SK-N-SH (cell line): Measurements from ENCODE around the gene LTB4R2. TPM values are rescaled to one million over a fixed set of nuclear protein-coding genes. Genes with fewer than 3 reads are reported as not detected.

Experiments
- CTCF ChIA-PET: fragments of 300-600, 350-600 bp; formaldehyde crosslinking; extraction: SDS; loops from one replicate; lab custom pipeline; 2021; lab: Yijun Ruan, JAX
- POLR2A ChIA-PET: fragments of 350-600 bp; sonication (Branson Sonifier 250); formaldehyde crosslinking; extraction: SDS; loops from one replicate; lab custom pipeline; 2020; ENCODE audit warnings: antibody characterized with exemption, inconsistent platforms; lab: Yijun Ruan, JAX
- DNase-seq: peaks from one replicate; pipeline ENCODE4 v3.0.0; 2012
- H2AFZ ChIP-seq: fragments of 200-600 bp; sonication (generic); 2 replicates; pipeline ENCODE4 v1.8.1; 2016; ENCODE audit warnings: antibody characterized with exemption, mild to moderate bottlenecking, low read depth
- H3F3A ChIP-seq: fragments of 200-600 bp; sonication (generic); replicated peaks from 2 replicates; pipeline ENCODE3; 2016; ENCODE audit warnings: antibody characterized with exemption, mild to moderate bottlenecking; ENCODE audit not compliant: insufficient read depth
- H3K27ac ChIP-seq, 2 experiments: fragments of 200-500 bp in 1 of 2; fragments of 200-600 bp in 1 of 2; sonication (Bioruptor generic) in 1 of 2; sonication (generic), shearing (Covaris generic) in 1 of 2; 2 replicates each; pipeline versions ENCODE4 v1.5.1 to v1.6.1; 2014 to 2016; ENCODE audit warnings: low read depth in 2 of 2, inconsistent platforms in 1 of 2, low read length in 1 of 2, mild to moderate bottlenecking in 1 of 2, mixed read lengths in 1 of 2
- H3K27me3 ChIP-seq: fragments of 200-600 bp; sonication (generic), shearing (Covaris generic); 2 replicates; pipeline ENCODE4 v1.6.1; 2016; ENCODE audit warnings: mixed run types; ENCODE audit not compliant: insufficient read depth
- H3K36me3 ChIP-seq, 2 experiments: fragments of 200-500 bp in 1 of 2; fragments of 200-600 bp in 1 of 2; sonication (Bioruptor generic) in 1 of 2; sonication (generic) in 1 of 2; replicated peaks in 1 of 2; 2 replicates each; pipeline versions ENCODE3 to v1.5.1; 2014 to 2016; ENCODE audit warnings: low read length in 1 of 2, mild to moderate bottlenecking in 1 of 2; ENCODE audit not compliant: insufficient read depth in 2 of 2, control insufficient read depth in 1 of 2
- H3K4me1 ChIP-seq, 2 experiments: fragments of 200-500 bp in 1 of 2; fragments of 200-600 bp in 1 of 2; sonication (Bioruptor generic) in 1 of 2; sonication (generic), shearing (Covaris generic) in 1 of 2; 2 replicates each; pipeline versions ENCODE4 v1.5.1 to v1.6.1; 2014 to 2016; ENCODE audit warnings: low read depth in 1 of 2, low read length in 1 of 2, mixed run types in 1 of 2; ENCODE audit not compliant: insufficient read depth in 2 of 2, control insufficient read depth in 1 of 2
- H3K4me2 ChIP-seq: fragments of 200-600 bp; sonication (generic), shearing (Covaris generic); 2 replicates; pipeline ENCODE4 v1.6.1; 2017; ENCODE audit warnings: mixed run types
- H3K4me3 ChIP-seq, 2 experiments: fragments of 200-500 bp in 1 of 2; fragments of 200-600 bp in 1 of 2; sonication (Bioruptor generic) in 1 of 2; sonication (generic), shearing (Covaris generic) in 1 of 2; 2 replicates each; pipeline versions ENCODE4 v1.5.1 to v1.8.1; 2014 to 2016; ENCODE audit warnings: low read depth in 2 of 2, inconsistent platforms in 1 of 2, low read length in 1 of 2, mild to moderate bottlenecking in 1 of 2, mixed read lengths in 1 of 2, moderate library complexity in 1 of 2
- H3K79me2 ChIP-seq: fragments of 200-600 bp; sonication (generic); 2 replicates; pipeline ENCODE4 v1.8.1; 2017; ENCODE audit warnings: mild to moderate bottlenecking; ENCODE audit not compliant: insufficient read depth
- H3K9ac ChIP-seq: fragments of 200-600 bp; sonication (generic); 2 replicates; pipeline ENCODE4 v1.6.1; 2017; ENCODE audit warnings: mixed run types
- H3K9me2 ChIP-seq: fragments of 200-600 bp; sonication (generic); 2 replicates; pipeline ENCODE4 v1.6.1; 2017; ENCODE audit warnings: mixed run types
- H3K9me3 ChIP-seq: fragments of 200-600 bp; sonication (generic); 2 replicates; pipeline ENCODE4 v1.6.1; 2017; ENCODE audit warnings: mixed run types, mild to moderate bottlenecking, moderate library complexity
- H4K20me1 ChIP-seq: fragments of 200-600 bp; sonication (generic); 2 replicates; pipeline ENCODE4 v1.6.1; 2017; ENCODE audit warnings: mild to moderate bottlenecking, mixed run types; ENCODE audit not compliant: insufficient read depth
- CHD2 ChIP-seq: fragments of 150-350 bp; IDR thresholded peaks from 2 replicates; pipeline ENCODE4 v1.6.1; 2018; ENCODE audit warnings: low read length; ENCODE audit not compliant: partially characterized antibody
- EZH2phosphoT487 ChIP-seq: fragments of 200-600 bp; sonication (generic); IDR thresholded peaks from 2 replicates; pipeline ENCODE4 v1.6.1; 2017; ENCODE audit warnings: low read depth, mixed run types, mild to moderate bottlenecking, antibody characterized with exemption, moderate library complexity, borderline replicate concordance
- FOSL2 ChIP-seq: IDR thresholded peaks from 2 replicates; pipeline ENCODE4 v1.4.0; 2012; ENCODE audit warnings: low read depth, mild to moderate bottlenecking, moderate library complexity, borderline replicate concordance
- JUND ChIP-seq: IDR thresholded peaks from 2 replicates; pipeline ENCODE4 v1.4.0; 2012
- NFIC ChIP-seq: IDR thresholded peaks from 2 replicates; pipeline ENCODE4 v1.4.0; 2012; ENCODE audit warnings: borderline replicate concordance
- RCOR1 ChIP-seq: fragments of 150-350 bp; IDR thresholded peaks from 2 replicates; pipeline ENCODE4 v1.6.1; 2017; ENCODE audit warnings: antibody characterized with exemption, low read length
- YY1 ChIP-seq: IDR thresholded peaks from 2 replicates; pipeline ENCODE4 v1.4.0; 2012; ENCODE audit warnings: low read depth, mild to moderate bottlenecking
- WGBS: methylation state at CpG from one replicate; pipeline ENCODE4 v1.1.6; 2017; ENCODE audit warnings: low lambda C conversion rate; 5-methylcytosine and 5-hydroxymethylcytosine counted together
- polyA plus RNA-seq, 3 experiments: library from polyadenylated mRNA; depleted of rRNA; stranded (reverse); fragments of >200 nt; gene quantifications; 2 replicates each; pipeline ENCODE4 v1.2.3, GENCODE V29; 2012
- TF ChIP-seq, protein P1 (sequence below): IDR thresholded peaks from 2 replicates; pipeline ENCODE4 v1.4.0; 2012; ENCODE audit warnings: low read depth, borderline replicate concordance
- TF ChIP-seq, protein P2 (sequence below): fragments of 200-600 bp; sonication (generic); IDR thresholded peaks from 2 replicates; pipeline ENCODE4 v1.6.1; 2017; ENCODE audit warnings: antibody characterized with exemption, mild to moderate bottlenecking, moderate library complexity
- TF ChIP-seq, protein P3 (sequence below): IDR thresholded peaks from 2 replicates; pipeline ENCODE4 v1.6.1; 2012; ENCODE audit warnings: mild to moderate bottlenecking, low read depth, low read length, moderate library complexity
- TF ChIP-seq, protein P4 (sequence below): fragments of 150-350 bp; IDR thresholded peaks from 2 replicates; pipeline ENCODE4 v1.6.1; 2017; ENCODE audit warnings: antibody characterized with exemption, low read length, low read depth, borderline replicate concordance
- TF ChIP-seq, protein P5 (sequence below): fragments of 150-350 bp; IDR thresholded peaks from 2 replicates; pipeline ENCODE4 v1.6.1; 2016; ENCODE audit warnings: mild to moderate bottlenecking, low read depth, low read length
- TF ChIP-seq, protein P6 (sequence below): IDR thresholded peaks from 2 replicates; pipeline ENCODE4 v1.4.0; 2012; ENCODE audit warnings: low read depth, borderline replicate concordance

The LTB4R2 gene
- polyA plus RNA-seq, 1 of the 3 experiments (the other 2 are of a cell fraction), result 8.2 TPM

DNA sequence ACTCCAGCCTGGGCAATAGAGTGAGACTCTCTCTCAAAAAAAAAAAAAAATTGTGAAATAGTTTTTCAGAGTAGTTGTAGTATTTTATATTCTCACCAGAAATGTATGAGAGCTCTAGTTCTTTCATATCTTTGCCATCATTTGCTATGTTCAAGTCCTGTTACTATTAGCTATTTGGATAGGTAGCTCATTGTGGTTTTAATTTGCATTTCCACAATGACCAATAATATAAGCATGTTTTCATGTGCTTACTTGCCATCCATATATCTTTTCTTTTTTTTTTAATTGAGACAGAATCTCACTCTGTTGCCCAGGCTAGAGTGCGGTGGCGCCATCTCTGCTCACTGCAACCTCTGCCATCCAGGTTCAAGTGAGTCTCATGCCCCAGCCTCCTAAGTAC is 38.2 kb downstream of the LTB4R2 start:
- TF ChIP-seq, protein P1, sequence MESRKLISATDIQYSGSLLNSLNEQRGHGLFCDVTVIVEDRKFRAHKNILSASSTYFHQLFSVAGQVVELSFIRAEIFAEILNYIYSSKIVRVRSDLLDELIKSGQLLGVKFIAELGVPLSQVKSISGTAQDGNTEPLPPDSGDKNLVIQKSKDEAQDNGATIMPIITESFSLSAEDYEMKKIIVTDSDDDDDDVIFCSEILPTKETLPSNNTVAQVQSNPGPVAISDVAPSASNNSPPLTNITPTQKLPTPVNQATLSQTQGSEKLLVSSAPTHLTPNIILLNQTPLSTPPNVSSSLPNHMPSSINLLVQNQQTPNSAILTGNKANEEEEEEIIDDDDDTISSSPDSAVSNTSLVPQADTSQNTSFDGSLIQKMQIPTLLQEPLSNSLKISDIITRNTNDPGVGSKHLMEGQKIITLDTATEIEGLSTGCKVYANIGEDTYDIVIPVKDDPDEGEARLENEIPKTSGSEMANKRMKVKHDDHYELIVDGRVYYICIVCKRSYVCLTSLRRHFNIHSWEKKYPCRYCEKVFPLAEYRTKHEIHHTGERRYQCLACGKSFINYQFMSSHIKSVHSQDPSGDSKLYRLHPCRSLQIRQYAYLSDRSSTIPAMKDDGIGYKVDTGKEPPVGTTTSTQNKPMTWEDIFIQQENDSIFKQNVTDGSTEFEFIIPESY, result no peak
- TF ChIP-seq YY1, result no peak
- TF ChIP-seq RCOR1, result no peak
- no peak for TF ChIP-seq FOSL2
- no peak for TF ChIP-seq JUND
- TF ChIP-seq, protein P2, sequence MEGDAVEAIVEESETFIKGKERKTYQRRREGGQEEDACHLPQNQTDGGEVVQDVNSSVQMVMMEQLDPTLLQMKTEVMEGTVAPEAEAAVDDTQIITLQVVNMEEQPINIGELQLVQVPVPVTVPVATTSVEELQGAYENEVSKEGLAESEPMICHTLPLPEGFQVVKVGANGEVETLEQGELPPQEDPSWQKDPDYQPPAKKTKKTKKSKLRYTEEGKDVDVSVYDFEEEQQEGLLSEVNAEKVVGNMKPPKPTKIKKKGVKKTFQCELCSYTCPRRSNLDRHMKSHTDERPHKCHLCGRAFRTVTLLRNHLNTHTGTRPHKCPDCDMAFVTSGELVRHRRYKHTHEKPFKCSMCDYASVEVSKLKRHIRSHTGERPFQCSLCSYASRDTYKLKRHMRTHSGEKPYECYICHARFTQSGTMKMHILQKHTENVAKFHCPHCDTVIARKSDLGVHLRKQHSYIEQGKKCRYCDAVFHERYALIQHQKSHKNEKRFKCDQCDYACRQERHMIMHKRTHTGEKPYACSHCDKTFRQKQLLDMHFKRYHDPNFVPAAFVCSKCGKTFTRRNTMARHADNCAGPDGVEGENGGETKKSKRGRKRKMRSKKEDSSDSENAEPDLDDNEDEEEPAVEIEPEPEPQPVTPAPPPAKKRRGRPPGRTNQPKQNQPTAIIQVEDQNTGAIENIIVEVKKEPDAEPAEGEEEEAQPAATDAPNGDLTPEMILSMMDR, result no peak
- TF ChIP-seq, protein P3, sequence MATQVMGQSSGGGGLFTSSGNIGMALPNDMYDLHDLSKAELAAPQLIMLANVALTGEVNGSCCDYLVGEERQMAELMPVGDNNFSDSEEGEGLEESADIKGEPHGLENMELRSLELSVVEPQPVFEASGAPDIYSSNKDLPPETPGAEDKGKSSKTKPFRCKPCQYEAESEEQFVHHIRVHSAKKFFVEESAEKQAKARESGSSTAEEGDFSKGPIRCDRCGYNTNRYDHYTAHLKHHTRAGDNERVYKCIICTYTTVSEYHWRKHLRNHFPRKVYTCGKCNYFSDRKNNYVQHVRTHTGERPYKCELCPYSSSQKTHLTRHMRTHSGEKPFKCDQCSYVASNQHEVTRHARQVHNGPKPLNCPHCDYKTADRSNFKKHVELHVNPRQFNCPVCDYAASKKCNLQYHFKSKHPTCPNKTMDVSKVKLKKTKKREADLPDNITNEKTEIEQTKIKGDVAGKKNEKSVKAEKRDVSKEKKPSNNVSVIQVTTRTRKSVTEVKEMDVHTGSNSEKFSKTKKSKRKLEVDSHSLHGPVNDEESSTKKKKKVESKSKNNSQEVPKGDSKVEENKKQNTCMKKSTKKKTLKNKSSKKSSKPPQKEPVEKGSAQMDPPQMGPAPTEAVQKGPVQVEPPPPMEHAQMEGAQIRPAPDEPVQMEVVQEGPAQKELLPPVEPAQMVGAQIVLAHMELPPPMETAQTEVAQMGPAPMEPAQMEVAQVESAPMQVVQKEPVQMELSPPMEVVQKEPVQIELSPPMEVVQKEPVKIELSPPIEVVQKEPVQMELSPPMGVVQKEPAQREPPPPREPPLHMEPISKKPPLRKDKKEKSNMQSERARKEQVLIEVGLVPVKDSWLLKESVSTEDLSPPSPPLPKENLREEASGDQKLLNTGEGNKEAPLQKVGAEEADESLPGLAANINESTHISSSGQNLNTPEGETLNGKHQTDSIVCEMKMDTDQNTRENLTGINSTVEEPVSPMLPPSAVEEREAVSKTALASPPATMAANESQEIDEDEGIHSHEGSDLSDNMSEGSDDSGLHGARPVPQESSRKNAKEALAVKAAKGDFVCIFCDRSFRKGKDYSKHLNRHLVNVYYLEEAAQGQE, result no peak
- TF ChIP-seq, all 33 proteins: peak for 0
- H4K20me1 ChIP-seq, result no peaks in the 10 kb centered on the region
- no peaks in the 10 kb centered on the region for H3K9me2 ChIP-seq
- H3K4me3 ChIP-seq, result no peak overlapping the region
- H3K79me2 ChIP-seq, result no peaks in the 10 kb centered on the region
- H2AFZ ChIP-seq, result no peak overlapping the region
- CTCF ChIA-PET, result interaction anchor here (0.7 to 5.6 kb wide), 6 partner anchors 14 to 88 kb away, joined by 3 to 98 read pairs (median 26); partner anchors contain the start of gene ADCY4
- H3K36me3 ChIP-seq, result no peaks in the 10 kb centered on the region
- H3K9me3 ChIP-seq, result no peaks in the 10 kb centered on the region
- no peak overlapping the region for H3K9ac ChIP-seq
- no peak overlapping the region for H3K4me2 ChIP-seq
- peaks cover 82% of the 10 kb centered on the region for H3K27me3 ChIP-seq
- no peaks in the 10 kb centered on the region for H3F3A ChIP-seq
- POLR2A ChIA-PET, result interaction anchor here (0.6 kb wide), 1 partner anchor 10 kb away, joined by 4 read pairs; no protein-coding TSS in a partner anchor
- no peaks in the 10 kb centered on the region; a peak in 1 of 4 replicates for H3K4me1 ChIP-seq
- DNase-seq, result no peak
- WGBS, result 50% methylated on average over 2 of the region's 2 CpGs
- H3K27ac ChIP-seq, result no peak overlapping the region

DNA sequence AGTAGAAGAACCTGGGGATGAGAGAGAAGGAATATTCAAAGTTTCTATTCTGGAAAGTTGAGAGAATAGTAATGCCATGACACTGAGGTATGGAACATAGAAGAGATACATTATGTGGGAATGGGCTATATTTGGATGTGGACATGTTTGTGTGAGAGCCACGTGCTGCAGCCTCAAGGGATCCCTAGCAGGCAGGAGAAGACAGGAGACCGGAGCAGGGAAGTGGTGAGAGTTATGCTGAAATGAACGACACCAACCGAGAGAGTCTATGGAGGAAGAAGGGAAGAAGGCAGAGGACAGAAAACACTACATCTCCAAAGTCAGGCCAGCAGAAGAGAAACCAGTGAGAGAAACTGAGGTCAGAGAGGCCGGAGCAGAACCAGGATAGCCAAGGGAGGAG is 39.8 kb downstream of the LTB4R2 start:
- ChIA-PET POLR2A (no interaction called here), CTCF (interaction anchor here (1.0 to 5.0 kb wide), 4 partner anchors 16 to 82 kb away, joined by 3 to 32 read pairs (median 13); partner anchors contain the start of genes ADCY4 and CIDEB)
- Histone ChIP-seq H3K9me2 (no peaks in the 10 kb centered on the region), H3K27ac (no peak overlapping the region), H3K9ac (no peak overlapping the region), H3F3A (no peaks in the 10 kb centered on the region), H3K9me3 (no peaks in the 10 kb centered on the region), H4K20me1 (no peaks in the 10 kb centered on the region), H3K4me2 (no peak overlapping the region), H3K27me3 (peaks cover 81% of the 10 kb centered on the region), H3K4me3 (no peak overlapping the region), H2AFZ (no peak overlapping the region), H3K4me1 (no peaks in the 10 kb centered on the region; a peak in 1 of 4 replicates), H3K36me3 (no peaks in the 10 kb centered on the region), H3K79me2 (no peaks in the 10 kb centered on the region)
- 24% methylated on average over 5 of the region's 5 CpGs for WGBS
- DNase-seq, result no peak
- TF ChIP-seq, protein P4, sequence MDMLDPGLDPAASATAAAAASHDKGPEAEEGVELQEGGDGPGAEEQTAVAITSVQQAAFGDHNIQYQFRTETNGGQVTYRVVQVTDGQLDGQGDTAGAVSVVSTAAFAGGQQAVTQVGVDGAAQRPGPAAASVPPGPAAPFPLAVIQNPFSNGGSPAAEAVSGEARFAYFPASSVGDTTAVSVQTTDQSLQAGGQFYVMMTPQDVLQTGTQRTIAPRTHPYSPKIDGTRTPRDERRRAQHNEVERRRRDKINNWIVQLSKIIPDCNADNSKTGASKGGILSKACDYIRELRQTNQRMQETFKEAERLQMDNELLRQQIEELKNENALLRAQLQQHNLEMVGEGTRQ, result no peak
- TF ChIP-seq, protein P5, sequence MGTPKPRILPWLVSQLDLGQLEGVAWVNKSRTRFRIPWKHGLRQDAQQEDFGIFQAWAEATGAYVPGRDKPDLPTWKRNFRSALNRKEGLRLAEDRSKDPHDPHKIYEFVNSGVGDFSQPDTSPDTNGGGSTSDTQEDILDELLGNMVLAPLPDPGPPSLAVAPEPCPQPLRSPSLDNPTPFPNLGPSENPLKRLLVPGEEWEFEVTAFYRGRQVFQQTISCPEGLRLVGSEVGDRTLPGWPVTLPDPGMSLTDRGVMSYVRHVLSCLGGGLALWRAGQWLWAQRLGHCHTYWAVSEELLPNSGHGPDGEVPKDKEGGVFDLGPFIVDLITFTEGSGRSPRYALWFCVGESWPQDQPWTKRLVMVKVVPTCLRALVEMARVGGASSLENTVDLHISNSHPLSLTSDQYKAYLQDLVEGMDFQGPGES, result no peak
- TF ChIP-seq NFIC (no peak), EZH2phosphoT487 (no peak), FOSL2 (no peak), CHD2 (no peak), YY1 (no peak)
- TF ChIP-seq, protein P6, sequence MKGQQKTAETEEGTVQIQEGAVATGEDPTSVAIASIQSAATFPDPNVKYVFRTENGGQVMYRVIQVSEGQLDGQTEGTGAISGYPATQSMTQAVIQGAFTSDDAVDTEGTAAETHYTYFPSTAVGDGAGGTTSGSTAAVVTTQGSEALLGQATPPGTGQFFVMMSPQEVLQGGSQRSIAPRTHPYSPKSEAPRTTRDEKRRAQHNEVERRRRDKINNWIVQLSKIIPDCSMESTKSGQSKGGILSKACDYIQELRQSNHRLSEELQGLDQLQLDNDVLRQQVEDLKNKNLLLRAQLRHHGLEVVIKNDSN, result no peak
